Skin epidermis (tissue), 12 donors: Measurements from ENCODE around the gene ADAMTS2.
"Not testable (repeated sequence)": the region's sequence is repeated elsewhere in the genome, so short reads cannot be mapped to it uniquely, and the experiment has no call there.

ENCODE experiments used
- H3K27ac ChIP-seq, 21 experiments: fragments of 200-600 bp; sonication (generic) in 11 of 21; one replicate each; pipeline ENCODE4 v1.5.0; 2020; ENCODE audit warnings: mild to moderate bottlenecking in 3 of 21, inconsistent platforms in 2 of 21, moderate library complexity in 2 of 21
- H3K4me3 ChIP-seq, 7 experiments: fragments of 200-600 bp; sonication (generic) in 2 of 7; one replicate each; pipeline ENCODE4 v1.5.0; 2020; ENCODE audit warnings: inconsistent platforms in 2 of 7, mild to moderate bottlenecking in 2 of 7, moderate library complexity in 1 of 7

Gene ADAMTS2

DNA sequence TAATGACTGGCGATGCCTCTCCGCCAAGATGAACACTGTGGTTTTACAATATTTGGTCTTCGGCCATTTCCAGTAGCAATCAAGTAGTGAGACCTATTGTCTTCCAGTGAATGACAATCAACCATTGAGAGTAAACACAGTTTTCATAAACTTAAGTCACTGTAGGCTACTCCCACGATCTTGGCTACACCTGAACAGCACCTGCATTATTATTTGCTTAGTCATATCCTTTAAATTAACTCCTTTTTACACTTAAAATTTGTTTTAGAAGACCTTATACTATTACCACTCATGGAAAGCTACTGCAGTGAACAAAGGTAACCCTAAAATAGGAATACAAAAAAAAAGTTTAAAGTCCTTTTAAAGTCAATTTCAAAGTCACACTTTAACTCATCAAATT, 226.9 kb downstream of the ADAMTS2 start:
- no peak overlapping the region for H3K27ac ChIP-seq

DNA sequence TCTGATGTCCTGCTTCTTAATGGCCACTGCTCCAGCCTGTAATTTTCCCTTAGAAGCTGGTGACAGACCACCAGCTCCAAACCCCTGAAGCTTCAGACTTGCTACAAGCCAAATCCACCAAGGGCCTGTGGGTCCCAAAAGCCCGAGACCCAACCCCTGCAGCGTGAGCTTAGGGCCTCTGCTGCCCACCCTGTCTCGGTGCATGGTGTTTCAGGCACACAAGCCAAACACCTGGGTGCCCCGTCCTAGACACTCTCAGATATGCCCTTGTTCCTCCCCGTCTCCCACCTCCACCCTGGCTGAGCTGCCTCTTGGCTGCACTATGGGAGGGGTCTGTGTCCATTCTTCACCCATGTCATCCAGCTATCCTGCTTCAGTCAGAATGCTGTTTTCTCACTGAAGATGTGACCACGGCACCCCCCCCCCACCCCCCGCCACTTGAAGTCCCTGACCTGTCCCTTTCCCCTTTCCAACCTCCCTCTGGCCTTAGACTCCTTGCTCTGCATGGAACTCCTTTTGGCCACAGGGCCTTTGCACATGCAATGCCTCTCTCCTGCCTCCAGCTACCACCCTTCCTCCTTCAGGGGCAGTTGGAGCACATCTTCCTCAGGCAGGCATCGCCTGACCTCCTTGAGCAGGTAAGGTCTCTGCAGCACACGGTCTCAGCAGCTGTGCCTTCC, 229.3 kb downstream of the ADAMTS2 start:
- no peak overlapping the region for H3K4me3 ChIP-seq

More for the DNA sequence above, 226.9 kb downstream of the ADAMTS2 start:
- no peak overlapping the region for H3K4me3 ChIP-seq

GRCh38 chr5:179115307-179115706, 230.0 kb downstream of the ADAMTS2 start:
- no peak overlapping the region for H3K4me3 ChIP-seq
- H3K27ac ChIP-seq, result no peak overlapping the region

More for the DNA sequence above, 229.3 kb downstream of the ADAMTS2 start:
- H3K27ac ChIP-seq, result no peak overlapping the region

DNA sequence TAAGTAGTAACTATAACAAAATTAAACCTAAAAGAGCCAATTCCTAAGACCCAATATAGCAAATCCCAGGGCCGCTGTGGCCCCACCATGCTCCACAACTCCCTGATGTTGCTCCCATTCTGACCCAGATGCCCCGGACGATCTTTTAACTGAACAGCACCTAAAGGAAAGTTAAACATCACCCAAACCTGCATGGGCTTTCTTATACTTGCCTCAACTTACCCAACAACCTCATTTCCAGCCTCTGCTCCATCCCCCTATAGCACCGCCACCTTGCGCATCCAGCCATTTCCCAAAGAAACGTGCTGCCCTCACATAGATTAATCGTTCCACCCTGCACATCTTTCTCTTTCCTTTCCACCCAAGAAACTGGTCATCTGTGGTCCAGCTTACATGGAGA, 230.5 kb downstream of the ADAMTS2 start:
- H3K4me3 ChIP-seq, result no peak overlapping the region
- H3K27ac ChIP-seq, result no peak overlapping the region

DNA sequence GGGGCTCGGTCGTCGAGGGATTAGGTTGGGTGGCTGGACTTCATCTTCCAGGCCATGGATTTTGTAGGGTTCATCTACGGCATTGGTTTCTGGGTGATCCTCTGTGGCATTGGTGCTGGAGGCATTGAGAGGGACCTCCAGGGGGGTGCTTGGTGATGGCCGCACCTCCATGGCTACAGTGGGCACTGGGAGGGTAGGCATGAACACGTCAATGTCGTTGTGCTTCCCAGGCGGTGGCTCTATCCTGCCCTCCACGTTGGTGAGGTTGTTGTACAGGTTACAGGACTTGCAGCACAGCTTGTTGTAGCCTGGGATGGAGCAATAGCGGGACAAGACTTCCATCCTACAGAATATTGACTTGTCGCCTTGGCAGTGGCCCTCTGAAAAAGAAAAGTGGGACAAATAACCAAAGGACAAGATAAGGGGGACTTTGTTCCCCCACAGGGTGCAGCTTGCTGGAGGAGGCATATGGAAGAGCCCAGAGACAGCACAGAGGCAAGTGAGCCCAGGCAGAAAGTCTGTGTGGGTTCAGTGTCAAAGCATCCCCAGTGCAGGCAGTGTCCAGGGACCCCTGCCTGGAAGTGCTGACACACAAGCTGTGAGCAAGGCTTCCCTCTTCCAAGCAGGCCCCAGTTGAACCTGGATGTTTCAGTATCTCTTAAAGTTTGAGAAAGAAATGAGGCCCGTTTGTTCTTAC, 231.2 kb downstream of the ADAMTS2 start:
- no peak overlapping the region for H3K4me3 ChIP-seq
- no peak overlapping the region for H3K27ac ChIP-seq

DNA sequence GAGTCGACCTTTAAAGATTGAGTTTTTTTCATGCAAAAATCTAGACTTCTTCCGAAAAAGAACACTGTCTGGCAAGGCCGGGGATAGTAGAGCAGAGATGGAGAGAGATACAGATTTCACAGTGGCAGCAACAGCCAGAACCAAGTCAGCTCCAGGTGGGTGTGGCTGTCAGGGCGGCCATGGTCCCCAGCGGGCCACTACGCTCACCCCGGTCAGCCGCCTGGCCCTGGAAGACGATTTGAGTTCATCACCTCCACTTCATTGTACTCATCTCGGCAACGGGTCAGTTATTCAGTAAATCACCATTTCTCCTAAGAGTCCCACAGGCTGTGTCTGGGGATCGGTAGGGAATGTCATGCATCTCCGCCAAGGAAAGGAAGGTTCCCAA, 232.1 kb downstream of the ADAMTS2 start:
- no peak overlapping the region for H3K27ac ChIP-seq
- no peak overlapping the region for H3K4me3 ChIP-seq

GRCh38 chr5:179112469-179113142, 232.7 kb downstream of the ADAMTS2 start:
- no peak overlapping the region for H3K27ac ChIP-seq

GRCh38 chr5:179111267-179112207, 233.7 kb downstream of the ADAMTS2 start:
- no peak overlapping the region for H3K27ac ChIP-seq

More at GRCh38 chr5:179112469-179113142, 232.7 kb downstream of the ADAMTS2 start:
- H3K4me3 ChIP-seq, result no peak overlapping the region

DNA sequence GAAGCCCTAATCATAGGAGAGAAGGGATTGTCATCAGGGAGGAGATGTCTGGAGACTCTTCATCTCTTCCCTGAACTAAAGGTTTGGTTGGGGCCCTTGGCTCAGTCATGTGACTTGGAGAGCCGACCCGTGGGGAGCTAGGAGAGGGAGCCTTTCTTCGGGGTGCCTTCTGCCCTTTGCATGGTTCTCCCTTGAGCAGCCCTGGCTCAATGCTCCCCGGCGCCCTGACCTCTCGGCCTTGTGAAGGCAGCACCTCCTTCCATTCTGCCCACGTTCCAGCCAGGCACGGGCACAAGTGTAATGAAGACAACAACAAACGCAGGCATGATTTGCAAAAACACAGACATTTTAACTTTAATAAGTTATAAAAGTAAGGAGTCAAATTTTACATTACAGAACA, 234.7 kb downstream of the ADAMTS2 start:
- Histone ChIP-seq H3K4me3 (no peak overlapping the region), H3K27ac (no peak overlapping the region)

More at GRCh38 chr5:179111267-179112207, 233.7 kb downstream of the ADAMTS2 start:
- no peak overlapping the region for H3K4me3 ChIP-seq

- not testable (repeated sequence) for H3K27ac ChIP-seq, H3K4me3 ChIP-seq
Observed at GRCh38 chr5:179101282-179101681, 244.0 kb downstream of the ADAMTS2 start.

- Histone ChIP-seq H3K4me3 (no peak overlapping the region), H3K27ac (no peak overlapping the region)
Observed at GRCh38 chr5:179089502-179089901, 255.8 kb downstream of the ADAMTS2 start.

- H3K4me3 ChIP-seq, result no peak overlapping the region
- no peak overlapping the region for H3K27ac ChIP-seq
Observed at GRCh38 chr5:179080724-179081123, 264.5 kb downstream of the ADAMTS2 start.

- no peak overlapping the region for H3K27ac ChIP-seq
- H3K4me3 ChIP-seq, result no peak overlapping the region
Observed at GRCh38 chr5:179079165-179079987, 265.9 kb downstream of the ADAMTS2 start.

DNA sequence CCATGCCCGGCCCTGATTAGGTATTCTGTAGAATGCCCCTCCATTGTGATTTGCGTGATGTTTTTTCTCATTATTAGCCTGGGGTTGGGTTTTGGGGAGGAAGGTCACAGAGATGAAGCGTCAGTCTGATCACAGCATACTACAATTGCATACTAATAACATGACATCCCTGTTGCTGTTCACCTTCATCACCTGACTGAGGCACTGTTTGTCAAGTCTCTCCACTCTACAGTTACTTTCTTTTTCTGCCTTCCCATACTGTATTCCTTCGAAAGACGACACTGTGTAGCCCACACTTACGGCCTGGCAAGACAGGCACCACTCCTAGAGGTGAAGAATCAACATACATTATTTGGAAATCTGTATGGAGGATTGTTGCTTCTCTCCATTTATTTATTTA, 279.6 kb downstream of the ADAMTS2 start:
- no peak overlapping the region for H3K4me3 ChIP-seq

GRCh38 chr5:179061025-179061424, 284.2 kb downstream of the ADAMTS2 start:
- H3K4me3 ChIP-seq, result peak overlapping the region; percentile 57 to 90 (median 76)
- peak overlapping the region in 10 of 21 experiments; percentile 65 to 90 (median 84) for H3K27ac ChIP-seq

More for the DNA sequence above, 279.6 kb downstream of the ADAMTS2 start:
- H3K27ac ChIP-seq, result no peak overlapping the region
